HepG2 (cell line): ENCODE results near the gene TIMM44. TPM values are rescaled to one million over a fixed set of nuclear protein-coding genes. Genes with fewer than 3 reads are reported as not detected.

Source experiments
- DNMT1 ChIP-seq: sonication (generic); formaldehyde crosslinking; IDR thresholded peaks from 2 replicates; pipeline ENCODE4 v1.5.1; 2020; ENCODE audit warnings: mild to moderate bottlenecking, missing genetic modification reagents
- HMG20B ChIP-seq: conservative IDR thresholded peaks from 2 replicates; pipeline ENCODE4 v1.6.1; 2016; ENCODE audit warnings: missing genetic modification reagents, missing compliant biosample characterization
- HOXA7 ChIP-seq: sonication (generic); formaldehyde crosslinking; IDR thresholded peaks from 2 replicates; pipeline ENCODE4 v1.8.1; 2022; ENCODE audit warnings: mild to moderate bottlenecking, missing genetic modification reagents, moderate library complexity
- KMT2A ChIP-seq: sonication (generic); formaldehyde crosslinking; IDR thresholded peaks from 2 replicates; pipeline ENCODE4 v1.4.0; 2020; ENCODE audit warnings: missing genetic modification reagents
- MXD4 ChIP-seq: IDR thresholded peaks from 2 replicates; pipeline ENCODE4 v1.6.1; 2016; ENCODE audit warnings: mild to moderate bottlenecking, missing biosample characterization, missing genetic modification reagents
- NFYB ChIP-seq: sonication (generic); formaldehyde crosslinking; IDR thresholded peaks from 2 replicates; pipeline ENCODE4 v1.4.0; 2020; ENCODE audit warnings: missing genetic modification reagents
- PHF21A ChIP-seq: sonication (generic); formaldehyde crosslinking; IDR thresholded peaks from 2 replicates; pipeline ENCODE4 v1.5.0; 2020; ENCODE audit warnings: mild to moderate bottlenecking, missing genetic modification reagents
- POLR2AphosphoS5 ChIP-seq: IDR thresholded peaks from 2 replicates; pipeline ENCODE4 v1.6.1; 2012; ENCODE audit warnings: low read depth, low read length
- SNAI1 ChIP-seq: sonication (generic); formaldehyde crosslinking; IDR thresholded peaks from 2 replicates; pipeline ENCODE4 v1.5.0; 2020; ENCODE audit warnings: mild to moderate bottlenecking, missing genetic modification reagents, borderline replicate concordance
- SNAPC2 ChIP-seq: sonication (generic); formaldehyde crosslinking; IDR thresholded peaks from 2 replicates; pipeline ENCODE4 v1.8.1; 2022; ENCODE audit warnings: mild to moderate bottlenecking, missing genetic modification reagents
- SP1 ChIP-seq, 2 experiments: fragments of 450-650 bp in 1 of 2; sonication (generic) in 1 of 2; formaldehyde crosslinking in 1 of 2; IDR thresholded peaks; 2 replicates each; pipeline versions ENCODE4 v1.4.0 to v1.6.1; 2016 to 2020; ENCODE audit warnings: missing genetic modification reagents in 1 of 2
- TCF7L2 ChIP-seq: IDR thresholded peaks from 2 replicates; pipeline ENCODE4 v1.6.1; 2011; ENCODE audit warnings: mild to moderate bottlenecking, low read depth, low read length, moderate library complexity
- ZBTB3 ChIP-seq: sonication (generic); formaldehyde crosslinking; IDR thresholded peaks from 2 replicates; pipeline ENCODE4 v1.4.0; 2020; ENCODE audit warnings: low read depth, mild to moderate bottlenecking, moderate library complexity, missing genetic modification reagents, borderline replicate concordance
- ZFAT ChIP-seq: sonication (generic); formaldehyde crosslinking; conservative IDR thresholded peaks from 2 replicates; pipeline ENCODE4 v1.8.1; 2023; ENCODE audit warnings: missing genetic modification reagents, inconsistent platforms
- ZFP36L2 ChIP-seq: sonication (generic); formaldehyde crosslinking; IDR thresholded peaks from 2 replicates; pipeline ENCODE4 v1.4.0; 2020; ENCODE audit warnings: missing genetic modification reagents
- ZMYM2 ChIP-seq: sonication (generic); formaldehyde crosslinking; IDR thresholded peaks from 2 replicates; pipeline ENCODE4 v1.8.0; 2022; ENCODE audit warnings: mild to moderate bottlenecking, missing genetic modification reagents
- ZNF30 ChIP-seq: sonication (generic); formaldehyde crosslinking; IDR thresholded peaks from 2 replicates; pipeline ENCODE4 v1.5.0; 2020; ENCODE audit warnings: mild to moderate bottlenecking, missing genetic modification reagents
- ZNF776 ChIP-seq: sonication (generic); formaldehyde crosslinking; IDR thresholded peaks from 2 replicates; pipeline ENCODE4 v1.4.0; 2020; ENCODE audit warnings: mild to moderate bottlenecking, missing genetic modification reagents
- ZNF777 ChIP-seq: sonication (generic); formaldehyde crosslinking; IDR thresholded peaks from 2 replicates; pipeline ENCODE4 v1.4.0; 2020; ENCODE audit warnings: missing genetic modification reagents
- ZZZ3 ChIP-seq: sonication (generic); formaldehyde crosslinking; IDR thresholded peaks from 2 replicates; pipeline ENCODE4 v1.4.0; 2020; ENCODE audit warnings: missing genetic modification reagents, mild to moderate bottlenecking, borderline replicate concordance
- polyA plus RNA-seq, 8 experiments: library from polyadenylated mRNA; depleted of rRNA in 3 of 8; stranded (reverse) in 7 of 8; unstranded in 1 of 8; fragments of >200 nt; fragmentation: Illumina TruSeq in 4 of 8; extraction: Trizol in 4 of 8; gene quantifications; 2 replicates each; pipeline versions ENCODE4 v1.2.1 to v1.2.3, GENCODE V29; 2011 to 2016; ENCODE audit warnings: low read depth in 4 of 8, missing spikeins in 1 of 8, mixed read lengths in 1 of 8; ENCODE audit not compliant: insufficient read depth in 1 of 8
- total RNA-seq, 5 experiments: library from RNA; depleted of rRNA; stranded (reverse); fragments of >200 nt; fragmentation: Illumina TruSeq; extraction: Trizol; gene quantifications; 2 replicates each; pipeline ENCODE4 v1.2.3, GENCODE V29; 2016; ENCODE audit warnings: low read depth in 1 of 5
- TF ChIP-seq, protein P1 (sequence below): sonication (generic); formaldehyde crosslinking; IDR thresholded peaks from 2 replicates; pipeline ENCODE4 v1.5.1; 2020; ENCODE audit warnings: mild to moderate bottlenecking, moderate library complexity, missing genetic modification reagents
- TF ChIP-seq, protein P2 (sequence below): sonication (generic); formaldehyde crosslinking; IDR thresholded peaks from 2 replicates; pipeline ENCODE4 v1.9.0; 2021; ENCODE audit warnings: mild to moderate bottlenecking, missing genetic modification reagents

TIMM44 gene
- total and polyA plus RNA-seq, 2 of the 13 experiments (the other 11 are each of a cell fraction or from before 2014, with no cell fraction given): 42.9 to 72.6 TPM

DNA sequence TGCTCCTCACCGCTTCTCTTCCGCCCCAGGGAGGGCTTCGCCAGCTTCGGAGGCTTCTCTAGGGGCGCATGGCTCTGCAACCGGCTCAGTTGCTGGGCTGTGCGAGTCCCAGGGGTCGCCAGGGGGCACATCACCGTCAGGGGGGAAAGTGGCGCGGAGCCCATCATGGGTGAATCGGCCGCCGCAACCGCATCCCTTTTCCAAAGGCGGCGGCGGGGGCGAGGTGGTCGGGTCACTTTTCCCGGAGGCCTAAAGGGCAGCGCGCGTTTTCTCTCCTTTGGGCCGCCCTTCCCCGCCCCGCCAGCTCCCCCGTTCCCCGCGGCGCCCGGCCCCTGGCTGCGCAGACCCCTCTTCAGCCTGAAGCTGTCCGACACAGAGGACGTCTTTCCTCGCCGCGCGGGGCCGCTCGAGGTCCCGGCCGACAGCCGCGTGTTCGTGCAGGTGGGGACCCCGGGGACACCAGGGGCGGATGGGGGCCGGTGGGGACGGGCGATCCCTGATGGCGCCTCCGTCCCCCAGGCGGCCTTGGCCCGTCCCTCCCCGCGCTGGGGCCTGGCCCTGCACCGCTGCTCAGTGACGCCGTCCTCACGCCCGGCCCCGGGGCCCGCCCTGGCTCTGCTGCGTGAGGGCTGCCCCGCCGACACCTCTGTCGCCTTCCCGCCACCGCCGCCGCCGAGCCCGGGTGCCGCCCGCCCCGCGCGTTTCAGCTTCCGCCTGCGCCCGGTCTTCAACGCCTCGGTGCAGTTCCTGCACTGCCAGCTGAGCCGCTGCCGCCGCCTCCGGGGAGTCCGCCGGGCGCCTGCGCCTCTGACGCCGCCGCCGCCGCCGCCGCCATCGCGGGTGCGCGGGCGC lies 27.1 kb downstream of the TIMM44 start (continued):
- peak; percentile 61 for TF ChIP-seq ZNF777
- TF ChIP-seq ZFAT (CRISPR knock-in tag): no peak; the same call in 1 of the 2 replicates
- TF ChIP-seq ZZZ3: no peak
- peak; percentile 77; the same call in 1 of the 2 replicates for TF ChIP-seq ZNF776 (CRISPR knock-in tag)
- no peak for TF ChIP-seq ZMYM2 (CRISPR knock-in tag)
- no peak for TF ChIP-seq POLR2AphosphoS5
- TF ChIP-seq NFYB (CRISPR knock-in tag): no peak
- TF ChIP-seq ZNF30 (CRISPR knock-in tag): no peak
- no peak for TF ChIP-seq SNAPC2 (CRISPR knock-in tag)
- TF ChIP-seq ZBTB3 (CRISPR knock-in tag): no peak
- TF ChIP-seq, protein P1, sequence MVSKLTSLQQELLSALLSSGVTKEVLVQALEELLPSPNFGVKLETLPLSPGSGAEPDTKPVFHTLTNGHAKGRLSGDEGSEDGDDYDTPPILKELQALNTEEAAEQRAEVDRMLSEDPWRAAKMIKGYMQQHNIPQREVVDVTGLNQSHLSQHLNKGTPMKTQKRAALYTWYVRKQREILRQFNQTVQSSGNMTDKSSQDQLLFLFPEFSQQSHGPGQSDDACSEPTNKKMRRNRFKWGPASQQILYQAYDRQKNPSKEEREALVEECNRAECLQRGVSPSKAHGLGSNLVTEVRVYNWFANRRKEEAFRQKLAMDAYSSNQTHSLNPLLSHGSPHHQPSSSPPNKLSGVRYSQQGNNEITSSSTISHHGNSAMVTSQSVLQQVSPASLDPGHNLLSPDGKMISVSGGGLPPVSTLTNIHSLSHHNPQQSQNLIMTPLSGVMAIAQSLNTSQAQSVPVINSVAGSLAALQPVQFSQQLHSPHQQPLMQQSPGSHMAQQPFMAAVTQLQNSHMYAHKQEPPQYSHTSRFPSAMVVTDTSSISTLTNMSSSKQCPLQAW: no peak
- peak; percentile 24; the same call in 1 of the 2 replicates for TF ChIP-seq DNMT1
- TF ChIP-seq SP1 (IDR thresholded peaks at IDR 0.05): no peak
- no peak for TF ChIP-seq SP1 (CRISPR knock-in tag; IDR thresholded peaks at IDR 0.05)
- TF ChIP-seq, protein P2, sequence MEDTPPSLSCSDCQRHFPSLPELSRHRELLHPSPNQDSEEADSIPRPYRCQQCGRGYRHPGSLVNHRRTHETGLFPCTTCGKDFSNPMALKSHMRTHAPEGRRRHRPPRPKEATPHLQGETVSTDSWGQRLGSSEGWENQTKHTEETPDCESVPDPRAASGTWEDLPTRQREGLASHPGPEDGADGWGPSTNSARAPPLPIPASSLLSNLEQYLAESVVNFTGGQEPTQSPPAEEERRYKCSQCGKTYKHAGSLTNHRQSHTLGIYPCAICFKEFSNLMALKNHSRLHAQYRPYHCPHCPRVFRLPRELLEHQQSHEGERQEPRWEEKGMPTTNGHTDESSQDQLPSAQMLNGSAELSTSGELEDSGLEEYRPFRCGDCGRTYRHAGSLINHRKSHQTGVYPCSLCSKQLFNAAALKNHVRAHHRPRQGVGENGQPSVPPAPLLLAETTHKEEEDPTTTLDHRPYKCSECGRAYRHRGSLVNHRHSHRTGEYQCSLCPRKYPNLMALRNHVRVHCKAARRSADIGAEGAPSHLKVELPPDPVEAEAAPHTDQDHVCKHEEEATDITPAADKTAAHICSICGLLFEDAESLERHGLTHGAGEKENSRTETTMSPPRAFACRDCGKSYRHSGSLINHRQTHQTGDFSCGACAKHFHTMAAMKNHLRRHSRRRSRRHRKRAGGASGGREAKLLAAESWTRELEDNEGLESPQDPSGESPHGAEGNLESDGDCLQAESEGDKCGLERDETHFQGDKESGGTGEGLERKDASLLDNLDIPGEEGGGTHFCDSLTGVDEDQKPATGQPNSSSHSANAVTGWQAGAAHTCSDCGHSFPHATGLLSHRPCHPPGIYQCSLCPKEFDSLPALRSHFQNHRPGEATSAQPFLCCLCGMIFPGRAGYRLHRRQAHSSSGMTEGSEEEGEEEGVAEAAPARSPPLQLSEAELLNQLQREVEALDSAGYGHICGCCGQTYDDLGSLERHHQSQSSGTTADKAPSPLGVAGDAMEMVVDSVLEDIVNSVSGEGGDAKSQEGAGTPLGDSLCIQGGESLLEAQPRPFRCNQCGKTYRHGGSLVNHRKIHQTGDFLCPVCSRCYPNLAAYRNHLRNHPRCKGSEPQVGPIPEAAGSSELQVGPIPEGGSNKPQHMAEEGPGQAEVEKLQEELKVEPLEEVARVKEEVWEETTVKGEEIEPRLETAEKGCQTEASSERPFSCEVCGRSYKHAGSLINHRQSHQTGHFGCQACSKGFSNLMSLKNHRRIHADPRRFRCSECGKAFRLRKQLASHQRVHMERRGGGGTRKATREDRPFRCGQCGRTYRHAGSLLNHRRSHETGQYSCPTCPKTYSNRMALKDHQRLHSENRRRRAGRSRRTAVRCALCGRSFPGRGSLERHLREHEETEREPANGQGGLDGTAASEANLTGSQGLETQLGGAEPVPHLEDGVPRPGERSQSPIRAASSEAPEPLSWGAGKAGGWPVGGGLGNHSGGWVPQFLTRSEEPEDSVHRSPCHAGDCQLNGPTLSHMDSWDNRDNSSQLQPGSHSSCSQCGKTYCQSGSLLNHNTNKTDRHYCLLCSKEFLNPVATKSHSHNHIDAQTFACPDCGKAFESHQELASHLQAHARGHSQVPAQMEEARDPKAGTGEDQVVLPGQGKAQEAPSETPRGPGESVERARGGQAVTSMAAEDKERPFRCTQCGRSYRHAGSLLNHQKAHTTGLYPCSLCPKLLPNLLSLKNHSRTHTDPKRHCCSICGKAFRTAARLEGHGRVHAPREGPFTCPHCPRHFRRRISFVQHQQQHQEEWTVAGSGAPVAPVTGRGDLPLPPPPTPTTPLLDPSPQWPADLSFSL (CRISPR knock-in tag): peak; percentile 35; the same call in 1 of the 2 replicates
- no peak for TF ChIP-seq TCF7L2
- no peak for TF ChIP-seq MXD4 (CRISPR knock-in tag)
- TF ChIP-seq HMG20B: no peak
- TF ChIP-seq HOXA7: 0 out of 2 replicates have a peak, but pooled peaks have one; percentile 40
- TF ChIP-seq PHF21A (CRISPR knock-in tag): no peak
- TF ChIP-seq ZFP36L2 (CRISPR knock-in tag): no peak
- no peak for TF ChIP-seq KMT2A (CRISPR knock-in tag)
- TF ChIP-seq SNAI1: no peak
